ENCODE data around the gene ZNF605. TPM values are rescaled to one million over a fixed set of nuclear protein-coding genes. Genes with fewer than 3 reads are reported as not detected.
A peak's percentile ranks its signal among the peaks of the same experiment; 100 is the strongest.
"Not testable (repeated sequence)": the region's sequence is repeated elsewhere in the genome, so short reads cannot be mapped to it uniquely, and the experiment has no call there.

Gene ZNF605
- 31.3 to 33.5 TPM (median 31.3 TPM) in 3 replicates for total RNA-seq

- Mint-ChIP-seq H3K9me3 (peaks cover 28% of the 10 kb centered on the region), H3K4me3 (peak within 1 kb of the TSS; percentile 95), H3K27ac (peak within 1 kb of the TSS; percentile 97), H3K27me3 (ENCODE audit: low read depth) (no peaks in the 10 kb centered on the region), H3K4me1 (peaks cover 17% of the 10 kb centered on the region), H3K36me3 (peaks cover 41% of the 10 kb centered on the region)
- no peak for TF ChIP-seq CTCF (IDR thresholded peaks at IDR 0.05; ENCODE audit: unreplicated experiment)
- DNase-seq (ENCODE audit: low spot score in 2 of 2, unreplicated experiment in 2 of 2): peak; percentile 68 to 84
These were observed at the start of gene ZNF605 for GRCh38 chr12:132956011-132956788. Gene ZNF605 (minus strand): TSS chr12:132956306. CDS start chr12:132945635, 10,671 bp downstream.

GRCh38 chr12:132998741-132999140 lies 42.6 kb upstream of the ZNF605 start:
- no peak overlapping the region for H3K27ac Mint-ChIP-seq
- H3K4me3 Mint-ChIP-seq: no peak overlapping the region
- DNase-seq (ENCODE audit: low spot score in 2 of 2, unreplicated experiment in 2 of 2): no peak
- peaks cover 75% of the 10 kb centered on the region for H3K36me3 Mint-ChIP-seq
- H3K9me3 Mint-ChIP-seq: peaks cover 58% of the 10 kb centered on the region
- no peaks in the 10 kb centered on the region for H3K4me1 Mint-ChIP-seq
- no peak for TF ChIP-seq CTCF (IDR thresholded peaks at IDR 0.05; ENCODE audit: unreplicated experiment)
- H3K27me3 Mint-ChIP-seq (ENCODE audit: low read depth): no peaks in the 10 kb centered on the region

- DNase-seq (ENCODE audit: low spot score in 2 of 2, unreplicated experiment in 2 of 2): no peak
- H3K4me1 Mint-ChIP-seq: peaks cover 15% of the 10 kb centered on the region
- H3K27ac Mint-ChIP-seq: peak overlapping the region; percentile 37
- TF ChIP-seq CTCF (IDR thresholded peaks at IDR 0.05; ENCODE audit: unreplicated experiment): no peak
- H3K4me3 Mint-ChIP-seq: peak overlapping the region; percentile 92
- no peaks in the 10 kb centered on the region for H3K27me3 Mint-ChIP-seq (ENCODE audit: low read depth)
- H3K36me3 Mint-ChIP-seq: peaks cover 45% of the 10 kb centered on the region
- peaks cover 44% of the 10 kb centered on the region for H3K9me3 Mint-ChIP-seq
These were observed 30.7 kb upstream of the ZNF605 start for GRCh38 chr12:132986885-132987225.

GRCh38 chr12:132986001-132986884 lies 30.1 kb upstream of the ZNF605 start, which contains the start of gene ZNF26:
Gene ZNF26 (plus strand): TSS chr12:132986367. CDS start chr12:132986841, 474 bp downstream.
- no peak for TF ChIP-seq CTCF (IDR thresholded peaks at IDR 0.05; ENCODE audit: unreplicated experiment)
- Mint-ChIP-seq H3K9me3 (peaks cover 48% of the 10 kb centered on the region), H3K36me3 (peaks cover 43% of the 10 kb centered on the region), H3K4me1 (peaks cover 15% of the 10 kb centered on the region), H3K4me3 (peak within 1 kb of the TSS; percentile 92), H3K27ac (peak within 1 kb of the TSS; percentile 98), H3K27me3 (ENCODE audit: low read depth) (no peaks in the 10 kb centered on the region)
- DNase-seq (ENCODE audit: low spot score in 2 of 2, unreplicated experiment in 2 of 2): peak; percentile 74 to 83

- Mint-ChIP-seq H3K9me3 (peaks cover 68% of the 10 kb centered on the region), H3K36me3 (peaks cover 11% of the 10 kb centered on the region)
- not testable (repeated sequence) for DNase-seq (ENCODE audit: low spot score in 2 of 2, unreplicated experiment in 2 of 2); H3K4me1 Mint-ChIP-seq; H3K27me3 Mint-ChIP-seq (ENCODE audit: low read depth); H3K27ac Mint-ChIP-seq; H3K4me3 Mint-ChIP-seq
These were observed 20.8 kb upstream of the ZNF605 start for GRCh38 chr12:132976870-132977269.

- Mint-ChIP-seq H3K36me3 (peaks cover 9% of the 10 kb centered on the region), H3K27me3 (ENCODE audit: low read depth) (no peaks in the 10 kb centered on the region), H3K9me3 (peaks cover 50% of the 10 kb centered on the region), H3K4me3 (no peak overlapping the region), H3K4me1 (no peaks in the 10 kb centered on the region), H3K27ac (no peak overlapping the region)
- TF ChIP-seq CTCF (IDR thresholded peaks at IDR 0.05; ENCODE audit: unreplicated experiment): no peak
- DNase-seq (ENCODE audit: low spot score in 2 of 2, unreplicated experiment in 2 of 2): no peak
These were observed 16.3 kb upstream of the ZNF605 start for GRCh38 chr12:132972374-132972773.
